ENCODE data around the gene YKT6.

The YKT6 gene

GRCh38 chr7:44262031-44262430 is 61.3 kb downstream of the YKT6 start:
- H3K27me3 Mint-ChIP-seq: peaks cover 0 to 32% of the 10 kb centered on the region in 2 donors
- H3K4me1 Mint-ChIP-seq (ENCODE audit: low read depth in 2 of 2): peaks cover 14 to 16% of the 10 kb centered on the region in 2 donors
- ATAC-seq (replicated peaks): no peak
- no peaks in the 10 kb centered on the region for H3K36me3 Mint-ChIP-seq (ENCODE audit: insufficient read depth)
- no peaks in the 10 kb centered on the region for H3K9me3 Mint-ChIP-seq
- no peak overlapping the region for H3K27ac Mint-ChIP-seq
- no peak overlapping the region for H3K4me3 Mint-ChIP-seq
- no peak for DNase-seq

DNA sequence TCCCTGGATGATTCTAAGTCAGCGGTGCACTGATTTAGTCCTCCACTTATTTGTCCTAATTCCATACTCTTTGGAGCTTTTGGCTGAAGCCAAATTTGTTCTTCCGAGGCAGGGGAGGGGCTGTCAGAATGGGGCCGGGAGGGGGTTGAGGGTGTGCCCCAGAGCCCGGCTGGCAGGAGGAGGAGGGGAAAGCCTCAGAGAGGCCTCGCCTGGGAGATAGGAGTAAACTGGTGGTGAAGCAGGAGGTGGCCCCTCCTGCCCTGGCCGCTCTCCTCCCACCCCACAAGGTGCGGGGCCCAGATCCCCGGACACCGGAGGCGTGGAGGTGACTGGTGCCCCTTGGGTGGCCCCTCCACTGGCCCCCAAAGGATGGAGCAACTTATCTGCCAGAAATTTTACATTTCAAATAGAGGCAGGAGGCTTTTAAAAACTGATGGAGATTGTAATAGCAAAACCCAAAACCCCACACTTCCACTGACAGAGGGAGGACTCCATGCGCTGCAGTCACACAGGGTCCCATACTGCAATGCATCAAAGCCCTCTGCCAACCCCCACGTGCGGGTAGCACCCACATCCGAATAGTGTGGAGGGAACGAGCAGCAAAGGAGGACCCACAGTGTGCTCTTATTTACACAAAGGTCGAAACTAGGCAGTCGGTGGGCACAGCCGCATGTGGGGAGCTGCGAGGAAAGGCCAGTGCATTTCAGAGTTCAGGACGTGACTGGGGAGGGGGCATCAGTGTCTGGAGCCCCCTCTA is 62.7 kb downstream of the YKT6 start:
- ATAC-seq (replicated peaks) (no peak), DNase-seq (no peak)
- Mint-ChIP-seq H3K4me3 (no peak overlapping the region), H3K9me3 (no peaks in the 10 kb centered on the region), H3K36me3 (ENCODE audit: insufficient read depth) (no peaks in the 10 kb centered on the region), H3K4me1 (ENCODE audit: low read depth in 2 of 2) (peaks cover 1 to 3% of the 10 kb centered on the region in 2 donors), H3K27ac (no peak overlapping the region), H3K27me3 (peaks cover 0 to 45% of the 10 kb centered on the region in 2 donors)

Data from effector memory CD8-positive, alpha-beta T cell (primary cell).